HepG2 (cell line): Measurements from ENCODE around the gene SEC14L5. TPM values are rescaled to one million over a fixed set of nuclear protein-coding genes. Genes with fewer than 3 reads are reported as not detected.

Experiments used
- ATRX ChIP-seq: sonication (generic); formaldehyde crosslinking; IDR thresholded peaks from 2 replicates; pipeline ENCODE4 v1.4.0; 2020; ENCODE audit warnings: missing genetic modification reagents, borderline replicate concordance
- FOXJ3 ChIP-seq: sonication (generic); formaldehyde crosslinking; IDR thresholded peaks from 2 replicates; pipeline ENCODE4 v1.4.0; 2020; ENCODE audit warnings: missing genetic modification reagents, mild to moderate bottlenecking, borderline replicate concordance
- FOXP4 ChIP-seq: sonication (generic); formaldehyde crosslinking; IDR thresholded peaks from 2 replicates; pipeline ENCODE4 v1.4.0; 2020; ENCODE audit warnings: missing genetic modification reagents
- GRHL1 ChIP-seq: sonication (generic); formaldehyde crosslinking; conservative IDR thresholded peaks from 2 replicates; pipeline ENCODE4 v1.8.0; 2022; ENCODE audit warnings: missing genetic modification reagents
- MNT ChIP-seq: fragments of 450-650 bp; IDR thresholded peaks from 2 replicates; pipeline ENCODE4 v1.6.1; 2016
- RXRA ChIP-seq: sonication (generic); formaldehyde crosslinking; IDR thresholded peaks from 2 replicates; pipeline ENCODE4 v1.5.1; 2020; ENCODE audit warnings: missing genetic modification reagents
- TRAFD1 ChIP-seq: sonication (generic); formaldehyde crosslinking; IDR thresholded peaks from 2 replicates; pipeline ENCODE4 v1.5.1; 2020; ENCODE audit warnings: missing genetic modification reagents, mild to moderate bottlenecking, borderline replicate concordance
- XRCC5 ChIP-seq: fragments of 200-400 bp; formaldehyde crosslinking; optimal IDR thresholded peaks from 2 replicates; pipeline ENCODE3; 2017; ENCODE audit warnings: mild to moderate bottlenecking, low read length
- ZNF598 ChIP-seq: sonication (generic); formaldehyde crosslinking; IDR thresholded peaks from 2 replicates; pipeline ENCODE4 v1.5.1; 2020; ENCODE audit warnings: mild to moderate bottlenecking, missing genetic modification reagents, borderline replicate concordance
- ZNF713 ChIP-seq: sonication (generic); formaldehyde crosslinking; IDR thresholded peaks from 2 replicates; pipeline ENCODE4 v1.4.0; 2020; ENCODE audit warnings: mild to moderate bottlenecking, missing genetic modification reagents
- ZNF891 ChIP-seq: sonication (generic); formaldehyde crosslinking; IDR thresholded peaks from 2 replicates; pipeline ENCODE4 v1.5.0; 2020; ENCODE audit warnings: mild to moderate bottlenecking, missing genetic modification reagents
- polyA plus RNA-seq, 8 experiments: library from polyadenylated mRNA; depleted of rRNA in 3 of 8; stranded (reverse) in 7 of 8; unstranded in 1 of 8; fragments of >200 nt; fragmentation: Illumina TruSeq in 4 of 8; extraction: Trizol in 4 of 8; gene quantifications; 2 replicates each; pipeline versions ENCODE4 v1.2.1 to v1.2.3, GENCODE V29; 2011 to 2016; ENCODE audit warnings: low read depth in 4 of 8, missing spikeins in 1 of 8, mixed read lengths in 1 of 8; ENCODE audit not compliant: insufficient read depth in 1 of 8
- total RNA-seq, 5 experiments: library from RNA; depleted of rRNA; stranded (reverse); fragments of >200 nt; fragmentation: Illumina TruSeq; extraction: Trizol; gene quantifications; 2 replicates each; pipeline ENCODE4 v1.2.3, GENCODE V29; 2016; ENCODE audit warnings: low read depth in 1 of 5
- TF ChIP-seq, protein P1 (sequence below): sonication (generic); formaldehyde crosslinking; IDR thresholded peaks from 2 replicates; pipeline ENCODE4 v1.9.0; 2022; ENCODE audit warnings: low read depth, missing genetic modification reagents

SEC14L5 gene
- total and polyA plus RNA-seq, 2 of the 13 experiments (the other 11 are each of a cell fraction or from before 2014, with no cell fraction given), result 0.40 to 0.42 TPM

GRCh38 chr16:4976611-4977145 lies 18.5 kb downstream of the SEC14L5 start (continued):
- TF ChIP-seq ZNF598 (peak; percentile 78; the same call in 1 of the 2 replicates), XRCC5 (peak; percentile 32), ATRX (CRISPR knock-in tag) (no peak), MNT (no peak), FOXJ3 (CRISPR knock-in tag) (0 out of 2 replicates have a peak, but pooled peaks have one; percentile 54), RXRA (CRISPR knock-in tag) (0 out of 2 replicates have a peak, but pooled peaks have one; percentile 18), ZNF713 (CRISPR knock-in tag) (no peak), GRHL1 (CRISPR knock-in tag) (no peak), FOXP4 (CRISPR knock-in tag) (peak; percentile 43; the same call in 1 of the 2 replicates), TRAFD1 (CRISPR knock-in tag) (no peak), ZNF891 (peak; percentile 30; the same call in 1 of the 2 replicates)
- TF ChIP-seq, protein P1, sequence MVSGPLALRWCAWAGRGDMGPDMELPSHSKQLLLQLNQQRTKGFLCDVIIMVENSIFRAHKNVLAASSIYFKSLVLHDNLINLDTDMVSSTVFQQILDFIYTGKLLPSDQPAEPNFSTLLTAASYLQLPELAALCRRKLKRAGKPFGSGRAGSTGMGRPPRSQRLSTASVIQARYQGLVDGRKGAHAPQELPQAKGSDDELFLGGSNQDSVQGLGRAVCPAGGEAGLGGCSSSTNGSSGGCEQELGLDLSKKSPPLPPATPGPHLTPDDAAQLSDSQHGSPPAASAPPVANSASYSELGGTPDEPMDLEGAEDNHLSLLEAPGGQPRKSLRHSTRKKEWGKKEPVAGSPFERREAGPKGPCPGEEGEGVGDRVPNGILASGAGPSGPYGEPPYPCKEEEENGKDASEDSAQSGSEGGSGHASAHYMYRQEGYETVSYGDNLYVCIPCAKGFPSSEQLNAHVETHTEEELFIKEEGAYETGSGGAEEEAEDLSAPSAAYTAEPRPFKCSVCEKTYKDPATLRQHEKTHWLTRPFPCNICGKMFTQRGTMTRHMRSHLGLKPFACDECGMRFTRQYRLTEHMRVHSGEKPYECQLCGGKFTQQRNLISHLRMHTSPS (CRISPR knock-in tag), result peak; percentile 75; the same call in 1 of the 2 replicates
- TF ChIP-seq, all 625 proteins: peak for 66
